Fibroblast of lung (primary cell): ENCODE results near the gene RAD52. TPM values are rescaled to one million over a fixed set of nuclear protein-coding genes. Genes with fewer than 3 reads are reported as not detected.
"Not testable (repeated sequence)": the region's sequence is repeated elsewhere in the genome, so short reads cannot be mapped to it uniquely, and the experiment has no call there.

Source experiments
- DNase-seq, 2 donors: peaks; one replicate each; pipeline versions ENCODE4 v3.0.0 to v3.0.0-alpha.2; 2010; ENCODE audit warnings: low read depth in 2 of 2
- H2AFZ ChIP-seq: 2 replicates; pipeline ENCODE4 v1.5.1; 2012; ENCODE audit warnings: low read length, control low read depth, inconsistent platforms
- H3K27ac ChIP-seq: 2 replicates; pipeline ENCODE4 v1.5.1; 2011; ENCODE audit warnings: low read length, control low read depth; ENCODE audit not compliant: insufficient read depth
- H3K27me3 ChIP-seq: 2 replicates; pipeline ENCODE4 v1.5.1; 2011; ENCODE audit warnings: mild to moderate bottlenecking, low read length; ENCODE audit not compliant: control insufficient read depth, insufficient read depth
- H3K36me3 ChIP-seq: 2 replicates; pipeline ENCODE4 v1.5.1; 2011; ENCODE audit warnings: low read length; ENCODE audit not compliant: control insufficient read depth, insufficient read depth
- H3K4me1 ChIP-seq: 2 replicates; pipeline ENCODE4 v1.5.1; 2011; ENCODE audit warnings: low read length; ENCODE audit not compliant: control insufficient read depth, insufficient read depth; ENCODE audit errors: extremely low read depth
- H3K4me2 ChIP-seq: 2 replicates; pipeline ENCODE4 v1.5.1; 2011; ENCODE audit warnings: low read length, control low read depth; ENCODE audit not compliant: insufficient read depth; ENCODE audit errors: extremely low read depth
- H3K4me3 ChIP-seq, 4 experiments: fragments of 200-600 bp in 1 of 4; sonication (generic) in 1 of 4; replicated peaks in 1 of 4; 2 replicates each; pipeline ENCODE4 v1.5.1; 2011 to 2016; ENCODE audit warnings: low read length in 4 of 4, low read depth in 3 of 4, mild to moderate bottlenecking in 3 of 4, control low read depth in 2 of 4, inconsistent platforms in 1 of 4, mixed read lengths in 1 of 4; ENCODE audit not compliant: insufficient read depth in 1 of 4; ENCODE audit errors: control extremely low read depth in 1 of 4
- H3K79me2 ChIP-seq: 2 replicates; pipeline ENCODE4 v1.5.1; 2012; ENCODE audit warnings: mild to moderate bottlenecking, low read length, inconsistent platforms; ENCODE audit not compliant: control insufficient read depth, insufficient read depth
- H3K9ac ChIP-seq: 2 replicates; pipeline ENCODE4 v1.5.1; 2011; ENCODE audit warnings: mild to moderate bottlenecking, low read length, control low read depth; ENCODE audit not compliant: insufficient read depth
- H3K9me3 ChIP-seq: 2 replicates; pipeline ENCODE4 v1.5.1; 2012; ENCODE audit warnings: low read depth, low read length; ENCODE audit not compliant: control insufficient read depth, insufficient read depth
- H4K20me1 ChIP-seq: 2 replicates; pipeline ENCODE4 v1.5.1; 2011; ENCODE audit warnings: low read length; ENCODE audit not compliant: control insufficient read depth, insufficient read depth; ENCODE audit errors: extremely low read depth
- CTCF ChIP-seq, 2 donors: IDR thresholded peaks in 1 of 2; conservative IDR thresholded peaks in 1 of 2; 1 replicate in 1 of 2; 2 replicates in 1 of 2; pipeline ENCODE4 v1.5.1; 2011 to 2012; ENCODE audit warnings: low read length in 2 of 2, control low read depth in 1 of 2, inconsistent platforms in 1 of 2, low read depth in 1 of 2, mild to moderate bottlenecking in 1 of 2
- EZH2 ChIP-seq: IDR thresholded peaks from 2 replicates; pipeline ENCODE4 v1.5.1; 2012; ENCODE audit warnings: low read length, control low read depth, mild to moderate bottlenecking; ENCODE audit errors: missing control alignments
- polyA plus RNA-seq, 2 donors: library from polyadenylated mRNA; depleted of rRNA in 1 of 2; stranded (reverse) in 1 of 2; unstranded in 1 of 2; fragments of >200 nt; gene quantifications; 2 replicates each; pipeline ENCODE4 v1.2.1, GENCODE V29; 2011 to 2012; ENCODE audit warnings: missing spikeins in 1 of 2
- total RNA-seq: library from RNA; depleted of rRNA; stranded (reverse); fragments of >200 nt; gene quantifications from 2 replicates; pipeline ENCODE4 v1.2.1, GENCODE V29; 2014

The RAD52 gene
- total and polyA plus RNA-seq, 2 donors (not counting 1 experiment from before 2014, with no cell fraction given), result 7.3 to 19.2 TPM

GRCh38 chr12:943051-943450, 6.4 kb downstream of the RAD52 start:
- Histone ChIP-seq H3K9me3 (no peaks in the 10 kb centered on the region), H3K27ac (no peak overlapping the region), H3K27me3 (no peaks in the 10 kb centered on the region), H3K4me3 (no peak overlapping the region), H3K79me2 (peaks cover 41% of the 10 kb centered on the region), H3K4me2 (no peak overlapping the region), H3K4me1 (no peaks in the 10 kb centered on the region), H3K9ac (no peak overlapping the region), H3K36me3 (peaks cover 4% of the 10 kb centered on the region), H4K20me1 (no peaks in the 10 kb centered on the region), H2AFZ (no peak overlapping the region)
- no peak for DNase-seq
- TF ChIP-seq EZH2 (no peak), CTCF (conservative IDR thresholded peaks at IDR 0.05 in 1 of 2, IDR thresholded peaks at IDR 0.05 in 1 of 2; ENCODE audit: low read depth in 1 of 2, low read length in 2 of 2) (no peak)

- Histone ChIP-seq H3K79me2 (peaks cover 20% of the 10 kb centered on the region), H3K4me1 (no peaks in the 10 kb centered on the region), H3K4me2 (no peak overlapping the region), H4K20me1 (no peaks in the 10 kb centered on the region), H3K36me3 (peaks cover 1% of the 10 kb centered on the region), H3K4me3 (no peak overlapping the region), H3K9ac (no peak overlapping the region), H3K27me3 (no peaks in the 10 kb centered on the region), H3K9me3 (no peaks in the 10 kb centered on the region), H2AFZ (no peak overlapping the region), H3K27ac (no peak overlapping the region)
- TF ChIP-seq EZH2, result no peak
- no peak for TF ChIP-seq CTCF (conservative IDR thresholded peaks at IDR 0.05 in 1 of 2, IDR thresholded peaks at IDR 0.05 in 1 of 2; ENCODE audit: low read depth in 1 of 2, low read length in 2 of 2)
- no peak for DNase-seq
These were observed 10.7 kb downstream of the RAD52 start for GRCh38 chr12:938810-939209.

- Histone ChIP-seq H4K20me1 (no peaks in the 10 kb centered on the region), H3K9ac (no peak overlapping the region), H3K36me3 (peaks cover 1% of the 10 kb centered on the region), H3K79me2 (peaks cover 13% of the 10 kb centered on the region), H3K27me3 (no peaks in the 10 kb centered on the region), H3K27ac (no peak overlapping the region), H3K4me2 (no peak overlapping the region), H3K4me3 (no peak overlapping the region), H3K4me1 (no peaks in the 10 kb centered on the region), H2AFZ (no peak overlapping the region), H3K9me3 (no peaks in the 10 kb centered on the region)
- TF ChIP-seq CTCF (conservative IDR thresholded peaks at IDR 0.05 in 1 of 2, IDR thresholded peaks at IDR 0.05 in 1 of 2; ENCODE audit: low read depth in 1 of 2, low read length in 2 of 2), result no peak
- TF ChIP-seq EZH2, result no peak
- no peak for DNase-seq
These were observed 12.8 kb downstream of the RAD52 start for GRCh38 chr12:936377-937345.

GRCh38 chr12:935891-936290, 13.6 kb downstream of the RAD52 start:
- not testable (repeated sequence) for DNase-seq, H3K9me3 ChIP-seq, H3K27me3 ChIP-seq, H3K4me2 ChIP-seq, H4K20me1 ChIP-seq, H3K4me1 ChIP-seq, H3K4me3 ChIP-seq, H3K9ac ChIP-seq, H3K36me3 ChIP-seq, H2AFZ ChIP-seq, H3K27ac ChIP-seq
- peaks cover 13% of the 10 kb centered on the region for H3K79me2 ChIP-seq
